GM20000 (cell line): ENCODE measurements around the gene INSYN1.

Experiments
- DNase-seq: peaks from one replicate; pipeline ENCODE4 v3.0.0; 2012; ENCODE audit warnings: low spot score
- CTCF ChIP-seq: IDR thresholded peaks from 2 replicates; pipeline ENCODE4 v1.5.1; 2012; ENCODE audit warnings: mild to moderate bottlenecking, control low read depth; ENCODE audit errors: extremely low read depth, missing control alignments

The INSYN1 gene

GRCh38 chr15:73753250-73754130 is at the start of gene INSYN1:
Gene INSYN1, minus strand, starts transcription at chr15:73753351. Its CDS starts 2,221 bp downstream, at chr15:73751130.
- no peak for DNase-seq
- TF ChIP-seq CTCF, result no peak

GRCh38 chr15:73802431-73803041 is 49.4 kb upstream of the INSYN1 start:
- TF ChIP-seq CTCF, result no peak
- no peak for DNase-seq

- no peak for DNase-seq
- no peak for TF ChIP-seq CTCF
Observed at GRCh38 chr15:73800662-73801345, 47.7 kb upstream of the INSYN1 start.

- TF ChIP-seq CTCF, result no peak
- no peak for DNase-seq
Observed at GRCh38 chr15:73799466-73799865, 46.3 kb upstream of the INSYN1 start.

GRCh38 chr15:73797366-73798158 is 44.4 kb upstream of the INSYN1 start:
- no peak for DNase-seq
- TF ChIP-seq CTCF, result no peak

- DNase-seq, result no peak
- no peak for TF ChIP-seq CTCF
Observed at GRCh38 chr15:73796331-73796831, 43.2 kb upstream of the INSYN1 start.
